ENCODE results near the gene EVA1A.

EVA1A gene

DNA sequence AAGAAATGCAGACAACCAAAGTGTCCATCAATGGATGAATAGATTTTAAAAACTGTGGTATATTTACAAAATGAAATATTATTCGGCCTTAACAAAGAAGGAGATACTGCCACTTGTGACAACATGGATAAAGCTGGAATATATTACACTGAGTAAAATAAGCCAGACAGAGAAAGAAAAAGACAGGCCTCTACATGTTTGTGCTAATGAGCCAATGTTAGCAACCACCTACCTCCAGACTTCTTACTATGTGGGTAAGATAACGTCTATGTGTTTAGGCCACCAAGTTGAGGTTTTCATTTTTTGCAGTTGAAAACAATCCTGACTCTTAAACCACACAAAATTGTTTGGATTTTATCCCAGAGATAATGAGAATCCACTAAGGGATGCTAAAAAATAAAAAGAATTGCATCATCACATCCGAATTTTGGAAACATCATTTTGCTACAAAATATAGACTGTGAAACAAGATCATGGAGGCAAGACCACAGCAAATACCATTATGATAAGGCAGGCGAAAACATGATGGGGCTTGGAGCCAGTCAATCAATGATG, 47.0 kb downstream of the EVA1A start:
- Histone ChIP-seq H3K4me1 (ENCODE audit: control insufficient read depth, insufficient read depth, low read length) (no peaks in the 10 kb centered on the region), H3K4me3 (ENCODE audit: low read depth, low read length) (no peak overlapping the region), H3K9me3 (ENCODE audit: control insufficient read depth, insufficient read depth, low read depth, low read length) (peaks cover 23% of the 10 kb centered on the region), H3K27me3 (ENCODE audit: control insufficient read depth, insufficient read depth, low read length) (no peaks in the 10 kb centered on the region), H3K9ac (ENCODE audit: low read length) (no peak overlapping the region), H3K36me3 (ENCODE audit: control insufficient read depth, insufficient read depth, low read length) (no peaks in the 10 kb centered on the region), H3K27ac (ENCODE audit: low read depth, low read length) (no peak overlapping the region)

DNA sequence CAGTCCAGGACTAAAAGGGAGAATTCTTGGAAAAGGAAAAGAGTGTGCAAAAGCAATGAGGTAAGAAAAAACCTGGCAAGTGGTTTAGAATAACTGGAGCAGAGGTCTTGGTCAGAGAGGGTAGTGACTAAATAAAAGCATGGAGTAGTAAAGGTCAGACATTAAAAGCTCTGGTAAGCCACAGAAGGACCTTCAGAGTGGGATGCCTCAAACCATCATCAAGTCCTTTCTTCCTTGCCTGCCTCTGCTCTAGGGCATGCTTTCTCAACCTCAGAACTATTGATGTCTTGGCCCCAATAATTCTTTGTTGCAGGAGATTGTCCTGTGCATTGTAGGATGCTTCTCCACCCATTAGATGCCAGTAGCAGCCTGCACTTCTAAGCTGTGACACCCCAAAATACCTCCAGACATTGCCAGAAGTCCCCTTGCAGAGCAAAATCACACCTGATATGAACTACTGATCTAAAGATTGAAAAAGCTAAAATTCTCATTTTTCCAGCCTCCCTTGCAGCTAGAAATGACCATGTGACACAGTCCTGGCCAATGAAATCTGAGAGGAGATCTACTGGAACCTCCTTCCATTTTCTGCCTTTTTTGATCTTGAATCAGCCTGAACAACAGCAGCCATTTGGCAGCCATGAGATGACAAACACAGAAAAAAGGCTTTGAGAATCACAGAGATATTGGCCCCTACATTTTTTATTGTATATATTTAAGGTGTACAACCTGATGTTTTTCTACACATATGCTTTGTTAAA, 48.1 kb downstream of the EVA1A start:
- H3K27ac ChIP-seq (ENCODE audit: low read depth, low read length): no peak overlapping the region
- H3K36me3 ChIP-seq (ENCODE audit: control insufficient read depth, insufficient read depth, low read length): no peaks in the 10 kb centered on the region
- H3K4me1 ChIP-seq (ENCODE audit: control insufficient read depth, insufficient read depth, low read length): no peaks in the 10 kb centered on the region
- H3K9ac ChIP-seq (ENCODE audit: low read length): no peak overlapping the region
- peaks cover 25% of the 10 kb centered on the region for H3K9me3 ChIP-seq (ENCODE audit: control insufficient read depth, insufficient read depth, low read depth, low read length)
- H3K4me3 ChIP-seq (ENCODE audit: low read depth, low read length): no peak overlapping the region
- no peaks in the 10 kb centered on the region for H3K27me3 ChIP-seq (ENCODE audit: control insufficient read depth, insufficient read depth, low read length)

DNA sequence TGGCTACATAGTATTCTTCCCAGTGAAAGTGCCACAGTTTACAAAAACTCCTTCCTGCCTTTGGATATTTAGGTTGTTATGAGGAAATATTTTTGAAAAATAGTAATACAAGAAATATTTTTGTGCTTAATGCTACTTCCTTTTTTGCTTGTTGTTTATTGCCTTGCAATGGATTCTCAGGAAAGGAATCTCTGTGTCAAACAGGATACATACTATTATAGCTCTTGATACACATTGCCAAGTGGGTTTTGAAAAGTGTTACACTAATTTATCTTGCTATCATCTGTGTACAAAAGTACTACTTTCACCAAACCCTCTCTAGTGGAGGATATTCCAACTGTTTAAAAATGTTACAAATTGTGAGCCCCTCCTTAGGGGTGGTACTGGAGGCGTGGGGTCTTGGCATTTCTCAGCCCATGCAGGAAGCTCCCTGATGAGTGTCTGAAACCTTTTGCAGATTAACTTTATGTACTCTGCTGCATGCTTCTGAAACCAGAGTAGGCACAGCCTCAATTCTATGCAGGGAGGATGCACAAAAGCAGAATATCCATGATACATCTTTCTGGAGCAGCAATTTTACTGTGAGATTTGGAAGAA, 54.5 kb downstream of the EVA1A start:
- Histone ChIP-seq H3K4me3 (ENCODE audit: low read depth, low read length) (no peak overlapping the region), H3K9ac (ENCODE audit: low read length) (no peak overlapping the region), H3K36me3 (ENCODE audit: control insufficient read depth, insufficient read depth, low read length) (no peaks in the 10 kb centered on the region; the same call in 1 of the 2 replicates), H3K27me3 (ENCODE audit: control insufficient read depth, insufficient read depth, low read length) (no peaks in the 10 kb centered on the region), H3K9me3 (ENCODE audit: control insufficient read depth, insufficient read depth, low read depth, low read length) (peaks cover 11% of the 10 kb centered on the region; the same call in 1 of the 2 replicates), H3K4me1 (ENCODE audit: control insufficient read depth, insufficient read depth, low read length) (no peaks in the 10 kb centered on the region), H3K27ac (ENCODE audit: low read depth, low read length) (no peak overlapping the region)

DNA sequence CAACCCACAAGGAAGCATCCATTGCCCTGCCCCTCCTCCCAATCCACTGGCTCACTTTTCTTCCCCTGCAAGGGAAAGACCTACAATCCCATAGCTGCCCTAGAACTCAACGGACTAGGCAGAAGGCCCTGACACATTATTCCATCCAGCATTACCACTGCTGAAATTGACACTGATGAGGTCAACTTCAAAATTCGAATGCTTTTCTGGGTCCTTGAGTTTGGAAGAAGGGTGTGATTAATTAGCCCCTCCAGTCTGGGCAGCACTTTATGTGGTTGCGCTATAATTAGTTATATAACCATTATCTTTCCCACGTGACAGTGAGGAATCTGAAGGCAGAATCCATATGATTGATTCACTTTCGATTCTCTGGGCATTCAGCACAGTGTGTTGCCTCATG, 55.7 kb downstream of the EVA1A start:
- no peaks in the 10 kb centered on the region for H3K4me1 ChIP-seq (ENCODE audit: control insufficient read depth, insufficient read depth, low read length)
- no peak overlapping the region for H3K4me3 ChIP-seq (ENCODE audit: low read depth, low read length)
- H3K9me3 ChIP-seq (ENCODE audit: control insufficient read depth, insufficient read depth, low read depth, low read length): peaks cover 11% of the 10 kb centered on the region; the same call in 1 of the 2 replicates
- no peaks in the 10 kb centered on the region for H3K27me3 ChIP-seq (ENCODE audit: control insufficient read depth, insufficient read depth, low read length)
- H3K27ac ChIP-seq (ENCODE audit: low read depth, low read length): no peak overlapping the region
- H3K36me3 ChIP-seq (ENCODE audit: control insufficient read depth, insufficient read depth, low read length): no peaks in the 10 kb centered on the region; the same call in 1 of the 2 replicates
- H3K9ac ChIP-seq (ENCODE audit: low read length): no peak overlapping the region

GRCh38 chr2:75503048-75503607, 57.6 kb downstream of the EVA1A start:
- H3K9me3 ChIP-seq (ENCODE audit: control insufficient read depth, insufficient read depth, low read depth, low read length): peaks cover 7% of the 10 kb centered on the region; the same call in 1 of the 2 replicates
- H3K4me1 ChIP-seq (ENCODE audit: control insufficient read depth, insufficient read depth, low read length): no peaks in the 10 kb centered on the region
- no peak overlapping the region for H3K4me3 ChIP-seq (ENCODE audit: low read depth, low read length)
- no peak overlapping the region for H3K9ac ChIP-seq (ENCODE audit: low read length)
- no peak overlapping the region for H3K27ac ChIP-seq (ENCODE audit: low read depth, low read length)
- H3K36me3 ChIP-seq (ENCODE audit: control insufficient read depth, insufficient read depth, low read length): no peaks in the 10 kb centered on the region; the same call in 1 of the 2 replicates
- no peaks in the 10 kb centered on the region for H3K27me3 ChIP-seq (ENCODE audit: control insufficient read depth, insufficient read depth, low read length)

DNA sequence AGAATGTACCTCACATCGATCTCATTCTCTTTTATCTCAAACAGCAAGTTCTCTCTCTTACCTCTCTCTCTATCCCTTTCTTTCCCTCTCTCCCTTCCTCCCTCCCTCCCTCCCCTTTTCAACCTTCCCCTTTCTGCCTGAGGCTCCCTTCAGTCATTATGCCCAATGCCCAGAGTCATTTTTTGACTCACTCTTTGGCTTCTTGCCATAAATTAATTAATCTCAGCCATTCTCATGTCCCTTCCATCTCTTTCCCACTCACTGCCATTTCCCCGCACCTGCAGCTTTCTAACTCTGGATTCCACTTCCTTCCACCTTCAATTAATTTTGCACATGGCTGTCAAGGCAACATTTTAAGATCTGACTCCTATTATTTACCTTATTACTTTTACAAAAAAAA, 60.1 kb downstream of the EVA1A start:
- no peak overlapping the region for H3K27ac ChIP-seq (ENCODE audit: low read depth, low read length)
- H3K4me3 ChIP-seq (ENCODE audit: low read depth, low read length): no peak overlapping the region
- no peaks in the 10 kb centered on the region for H3K27me3 ChIP-seq (ENCODE audit: control insufficient read depth, insufficient read depth, low read length)
- H3K9me3 ChIP-seq (ENCODE audit: control insufficient read depth, insufficient read depth, low read depth, low read length): no peaks in the 10 kb centered on the region
- H3K36me3 ChIP-seq (ENCODE audit: control insufficient read depth, insufficient read depth, low read length): no peaks in the 10 kb centered on the region
- no peak overlapping the region for H3K9ac ChIP-seq (ENCODE audit: low read length)
- peaks cover 2% of the 10 kb centered on the region; the same call in 1 of the 2 replicates for H3K4me1 ChIP-seq (ENCODE audit: control insufficient read depth, insufficient read depth, low read length)

DNA sequence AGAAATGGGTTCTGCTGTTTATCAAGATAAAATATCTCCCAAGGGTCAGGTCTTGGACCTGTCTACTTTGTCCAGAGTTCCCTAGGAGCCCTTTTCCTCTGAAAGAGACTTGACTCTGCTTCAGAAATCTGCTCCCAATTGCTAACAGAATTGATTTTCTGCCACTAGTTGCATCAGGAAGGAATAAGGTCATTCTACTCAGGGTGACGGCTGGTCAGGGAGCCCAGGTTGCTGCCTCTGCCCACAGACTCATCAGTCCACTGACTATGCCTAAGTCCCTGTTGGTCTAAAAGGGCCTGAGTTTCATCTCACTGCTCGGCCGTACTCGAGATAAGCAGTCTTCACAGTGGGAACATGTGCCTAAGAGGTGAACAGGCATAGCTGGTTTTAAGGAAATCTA, 61.2 kb downstream of the EVA1A start:
- Histone ChIP-seq H3K4me1 (ENCODE audit: control insufficient read depth, insufficient read depth, low read length) (peaks cover 2% of the 10 kb centered on the region; the same call in 1 of the 2 replicates), H3K9ac (ENCODE audit: low read length) (no peak overlapping the region), H3K9me3 (ENCODE audit: control insufficient read depth, insufficient read depth, low read depth, low read length) (no peaks in the 10 kb centered on the region), H3K4me3 (ENCODE audit: low read depth, low read length) (no peak overlapping the region), H3K27me3 (ENCODE audit: control insufficient read depth, insufficient read depth, low read length) (no peaks in the 10 kb centered on the region), H3K27ac (ENCODE audit: low read depth, low read length) (no peak overlapping the region), H3K36me3 (ENCODE audit: control insufficient read depth, insufficient read depth, low read length) (no peaks in the 10 kb centered on the region)

DNA sequence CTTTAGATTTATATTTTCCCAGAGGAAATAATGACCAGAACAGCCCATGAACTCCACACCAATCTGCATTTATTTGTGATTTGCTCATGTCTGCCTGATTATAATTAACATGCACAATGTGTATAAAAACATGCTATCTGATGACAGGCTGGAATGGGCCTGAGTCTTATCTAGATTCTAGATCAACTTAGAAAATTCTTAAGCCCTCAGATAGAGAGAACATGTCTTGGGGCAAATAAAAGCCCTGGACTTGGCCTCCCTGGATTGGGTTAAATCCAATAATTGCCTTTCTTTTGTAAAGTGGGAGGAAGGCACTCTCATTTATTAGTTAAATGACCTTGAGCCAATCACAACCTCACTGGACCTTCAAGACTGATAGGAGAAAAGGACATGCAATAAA, 61.8 kb downstream of the EVA1A start:
- H3K9ac ChIP-seq (ENCODE audit: low read length): no peak overlapping the region
- no peaks in the 10 kb centered on the region for H3K9me3 ChIP-seq (ENCODE audit: control insufficient read depth, insufficient read depth, low read depth, low read length)
- H3K4me3 ChIP-seq (ENCODE audit: low read depth, low read length): no peak overlapping the region
- no peaks in the 10 kb centered on the region for H3K36me3 ChIP-seq (ENCODE audit: control insufficient read depth, insufficient read depth, low read length)
- peaks cover 2% of the 10 kb centered on the region; the same call in 1 of the 2 replicates for H3K4me1 ChIP-seq (ENCODE audit: control insufficient read depth, insufficient read depth, low read length)
- no peak overlapping the region for H3K27ac ChIP-seq (ENCODE audit: low read depth, low read length)
- no peaks in the 10 kb centered on the region for H3K27me3 ChIP-seq (ENCODE audit: control insufficient read depth, insufficient read depth, low read length)

DNA sequence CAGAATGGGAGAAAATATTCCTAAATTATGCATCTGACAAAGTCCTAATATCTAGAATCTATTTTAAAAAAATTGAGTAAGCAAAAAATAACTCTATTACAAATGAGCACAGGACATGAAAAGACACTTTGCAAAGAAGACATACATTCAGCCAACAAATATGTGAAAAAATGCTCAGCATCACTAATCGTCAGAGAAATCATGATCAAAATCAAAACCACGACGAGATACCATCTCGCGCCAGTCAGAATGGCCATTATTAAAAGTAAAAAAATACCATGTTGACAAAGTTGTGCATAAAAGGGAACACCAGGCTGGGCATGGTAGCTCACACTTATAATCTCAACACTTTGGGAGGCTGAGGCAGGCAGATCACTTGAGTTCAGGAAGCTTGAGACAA, 63.5 kb downstream of the EVA1A start:
- H3K4me1 ChIP-seq (ENCODE audit: control insufficient read depth, insufficient read depth, low read length): peaks cover 2% of the 10 kb centered on the region; the same call in 1 of the 2 replicates
- no peaks in the 10 kb centered on the region for H3K27me3 ChIP-seq (ENCODE audit: control insufficient read depth, insufficient read depth, low read length)

GRCh38 chr2:75495862-75496261, 64.9 kb downstream of the EVA1A start:
- Histone ChIP-seq H3K4me1 (ENCODE audit: control insufficient read depth, insufficient read depth, low read length) (peaks cover 2% of the 10 kb centered on the region; the same call in 1 of the 2 replicates), H3K27ac (ENCODE audit: low read depth, low read length) (no peak overlapping the region), H3K4me3 (ENCODE audit: low read depth, low read length) (no peak overlapping the region), H3K9ac (ENCODE audit: low read length) (no peak overlapping the region), H3K36me3 (ENCODE audit: control insufficient read depth, insufficient read depth, low read length) (no peaks in the 10 kb centered on the region), H3K27me3 (ENCODE audit: control insufficient read depth, insufficient read depth, low read length) (no peaks in the 10 kb centered on the region), H3K9me3 (ENCODE audit: control insufficient read depth, insufficient read depth, low read depth, low read length) (no peaks in the 10 kb centered on the region)

More for the DNA sequence above, 63.5 kb downstream of the EVA1A start:
- Histone ChIP-seq H3K4me3 (ENCODE audit: low read depth, low read length) (no peak overlapping the region), H3K36me3 (ENCODE audit: control insufficient read depth, insufficient read depth, low read length) (no peaks in the 10 kb centered on the region), H3K27ac (ENCODE audit: low read depth, low read length) (no peak overlapping the region), H3K9ac (ENCODE audit: low read length) (no peak overlapping the region), H3K9me3 (ENCODE audit: control insufficient read depth, insufficient read depth, low read depth, low read length) (no peaks in the 10 kb centered on the region)

Data from HUES6 (cell line).